Right lobe of liver (tissue), 4 donors: ENCODE measurements around the gene PNLDC1.

ENCODE experiments used
- CTCF ChIP-seq, 4 donors: fragments of 200-600 bp in 3 of 4; fragments of 450-650 bp in 1 of 4; IDR thresholded peaks; one replicate each; pipeline versions ENCODE4 v1.5.1 to v1.8.0; 2016 to 2022; ENCODE audit warnings: antibody characterized with exemption in 4 of 4, mild to moderate bottlenecking in 2 of 4
- POLR2A ChIP-seq: fragments of 450-650 bp; IDR thresholded peaks from one replicate; pipeline ENCODE4 v1.6.1; 2017; ENCODE audit warnings: antibody characterized with exemption, mild to moderate bottlenecking
- donor health status: DM: no; HTN: no; CAD: no.
- donor health status: DM: no; HTN: no; CAD: no.
- donor health status: DM: no; HTN: yes; CAD: no.

DNA sequence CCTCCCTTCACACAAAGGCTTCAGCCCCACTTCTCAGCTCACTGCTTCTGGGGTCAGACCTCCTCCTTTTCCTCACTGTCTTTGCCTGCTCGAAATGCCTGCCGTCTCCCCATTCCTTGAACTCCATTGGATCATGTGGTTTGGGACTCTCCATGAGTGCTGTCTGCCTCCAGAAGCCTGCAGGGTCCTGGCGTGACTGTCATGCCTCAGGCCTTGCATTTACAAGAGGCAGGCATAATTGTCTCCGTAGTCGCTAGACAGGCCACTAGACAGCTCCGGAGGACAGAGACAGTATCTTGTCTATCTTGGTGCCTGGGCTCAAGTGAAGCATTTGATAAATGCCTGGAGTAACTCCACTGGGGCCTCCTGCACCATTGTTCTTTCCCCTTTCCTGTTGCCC is 15.3 kb downstream of the PNLDC1 start:
- TF ChIP-seq CTCF (IDR thresholded peaks at IDR 0.05), result no peak
- no peak for TF ChIP-seq POLR2A
